OCI-LY3 (cell line): ENCODE data around the gene CSH2.
"Not testable (repeated sequence)": the region's sequence is repeated elsewhere in the genome, so short reads cannot be mapped to it uniquely, and the experiment has no call there.

ENCODE experiments used
- H2AFZ ChIP-seq: fragments of 200-600, 300-600 bp; shearing (Covaris generic); 2 replicates; pipeline ENCODE4 v1.6.0; 2014; ENCODE audit warnings: antibody characterized with exemption, low read depth, low read length
- H3K27ac ChIP-seq: fragments of 200-600, 300-600 bp; sonication (generic); 2 replicates; pipeline ENCODE4 v1.5.1; 2014; ENCODE audit warnings: mild to moderate bottlenecking, low read length, moderate library complexity, mixed read lengths
- H3K27me3 ChIP-seq: fragments of 200-600, 300-600 bp; sonication (generic); 2 replicates; pipeline ENCODE4 v1.6.1; 2014; ENCODE audit warnings: low read depth, low read length, mixed read lengths
- H3K36me3 ChIP-seq: fragments of 200-600, 300-600 bp; sonication (generic); replicated peaks from 2 replicates; pipeline ENCODE3; 2014; ENCODE audit warnings: low read depth, low read length, mixed read lengths
- H3K4me1 ChIP-seq: fragments of 300-600, 200-600 bp; sonication (generic); 2 replicates; pipeline ENCODE4 v1.6.1; 2014; ENCODE audit warnings: low read length, mixed read lengths
- H3K4me2 ChIP-seq: fragments of 200-600, 300-600 bp; sonication (generic); 2 replicates; pipeline ENCODE4 v1.6.1; 2014; ENCODE audit warnings: low read length, mixed read lengths
- H3K4me3 ChIP-seq: fragments of 300-600, 200-600 bp; sonication (generic); 2 replicates; pipeline ENCODE4 v1.5.1; 2014; ENCODE audit warnings: antibody characterized with exemption, mild to moderate bottlenecking, low read length, moderate library complexity
- H3K79me2 ChIP-seq: fragments of 300-600, 200-600 bp; shearing (Covaris generic); 2 replicates; pipeline ENCODE4 v1.6.1; 2014; ENCODE audit warnings: mild to moderate bottlenecking, low read length, mixed read lengths
- H3K9ac ChIP-seq: fragments of 300-600, 200-600 bp; shearing (Covaris generic); 2 replicates; pipeline ENCODE4 v1.6.0; 2014; ENCODE audit warnings: mild to moderate bottlenecking, low read length, moderate library complexity
- H3K9me3 ChIP-seq: fragments of 200-600, 300-600 bp; shearing (Covaris generic); 2 replicates; pipeline ENCODE4 v1.6.1; 2014; ENCODE audit warnings: low read length, mixed read lengths; ENCODE audit not compliant: insufficient read depth
- H4K20me1 ChIP-seq: fragments of 200-600, 300-600 bp; sonication (generic); 2 replicates; pipeline ENCODE4 v1.6.1; 2016; ENCODE audit warnings: low read length, mixed read lengths; ENCODE audit not compliant: insufficient read depth
- CTCF ChIP-seq: fragments of 200-600, 300-600 bp; sonication (generic); IDR thresholded peaks from 2 replicates; pipeline ENCODE4 v1.5.1; 2014; ENCODE audit warnings: antibody characterized with exemption, low read length, low read depth
- EZH2phosphoT487 ChIP-seq: fragments of 200-600 bp; shearing (Covaris generic); IDR thresholded peaks from 2 replicates; pipeline ENCODE4 v1.6.1; 2018; ENCODE audit warnings: antibody characterized with exemption, mixed run types, low read depth

The CSH2 gene

GRCh38 chr17:63918305-63918704 lies 44.8 kb upstream of the CSH2 start:
- H2AFZ ChIP-seq: no peak overlapping the region
- no peaks in the 10 kb centered on the region for H4K20me1 ChIP-seq
- H3K9me3 ChIP-seq: no peaks in the 10 kb centered on the region
- H3K79me2 ChIP-seq: no peaks in the 10 kb centered on the region
- H3K36me3 ChIP-seq: no peaks in the 10 kb centered on the region
- H3K4me2 ChIP-seq: no peak overlapping the region
- H3K4me3 ChIP-seq: no peak overlapping the region
- H3K4me1 ChIP-seq: peaks cover 62% of the 10 kb centered on the region
- H3K9ac ChIP-seq: no peak overlapping the region
- H3K27me3 ChIP-seq: peaks cover 5% of the 10 kb centered on the region
- TF ChIP-seq CTCF: no peak
- TF ChIP-seq EZH2phosphoT487: no peak
- H3K27ac ChIP-seq: no peak overlapping the region

GRCh38 chr17:63917646-63918045 lies 44.2 kb upstream of the CSH2 start:
- Histone ChIP-seq H3K36me3 (no peaks in the 10 kb centered on the region), H3K4me3 (no peak overlapping the region), H3K9me3 (no peaks in the 10 kb centered on the region), H3K4me1 (peaks cover 55% of the 10 kb centered on the region), H3K9ac (no peak overlapping the region), H3K27ac (no peak overlapping the region), H3K4me2 (no peak overlapping the region), H4K20me1 (no peaks in the 10 kb centered on the region), H3K27me3 (peaks cover 5% of the 10 kb centered on the region), H2AFZ (no peak overlapping the region), H3K79me2 (no peaks in the 10 kb centered on the region)
- TF ChIP-seq CTCF: no peak
- TF ChIP-seq EZH2phosphoT487: no peak

GRCh38 chr17:63917206-63917605 lies 43.7 kb upstream of the CSH2 start:
- H3K27me3 ChIP-seq, H3K79me2 ChIP-seq, H3K9me3 ChIP-seq, H3K4me3 ChIP-seq, H3K4me2 ChIP-seq, H3K36me3 ChIP-seq, H2AFZ ChIP-seq, H4K20me1 ChIP-seq, H3K27ac ChIP-seq, H3K9ac ChIP-seq: not testable (repeated sequence)
- peaks cover 51% of the 10 kb centered on the region for H3K4me1 ChIP-seq

- TF ChIP-seq EZH2phosphoT487 (no peak), CTCF (no peak)
- Histone ChIP-seq H2AFZ (no peak overlapping the region), H3K4me3 (no peak overlapping the region), H3K9ac (no peak overlapping the region), H3K36me3 (no peaks in the 10 kb centered on the region), H3K79me2 (no peaks in the 10 kb centered on the region), H3K9me3 (no peaks in the 10 kb centered on the region), H3K4me1 (peaks cover 50% of the 10 kb centered on the region), H4K20me1 (no peaks in the 10 kb centered on the region), H3K27me3 (peaks cover 5% of the 10 kb centered on the region), H3K4me2 (no peak overlapping the region; the same call in 1 of the 2 replicates), H3K27ac (no peak overlapping the region)
Observed at GRCh38 chr17:63916566-63917185, 43.2 kb upstream of the CSH2 start.

- H4K20me1 ChIP-seq, H3K9ac ChIP-seq, H3K27me3 ChIP-seq, H3K36me3 ChIP-seq, H3K9me3 ChIP-seq, H3K79me2 ChIP-seq, H2AFZ ChIP-seq, H3K27ac ChIP-seq: not testable (repeated sequence)
- Histone ChIP-seq H3K4me2 (peak overlapping the region; percentile 67), H3K4me3 (peak overlapping the region; percentile 47), H3K4me1 (peaks cover 42% of the 10 kb centered on the region)
Observed at GRCh38 chr17:63915753-63916152, 42.3 kb upstream of the CSH2 start.
